NCI-H1436 (cell line): ENCODE data around the gene CNIH2.
"Not testable (repeated sequence)": the region's sequence is repeated elsewhere in the genome, so short reads cannot be mapped to it uniquely, and the experiment has no call there.

Experiments
- DNase-seq: peaks from one replicate; lab custom pipeline; 2025; lab: John Stamatoyannopoulos, UW

Gene CNIH2

DNA sequence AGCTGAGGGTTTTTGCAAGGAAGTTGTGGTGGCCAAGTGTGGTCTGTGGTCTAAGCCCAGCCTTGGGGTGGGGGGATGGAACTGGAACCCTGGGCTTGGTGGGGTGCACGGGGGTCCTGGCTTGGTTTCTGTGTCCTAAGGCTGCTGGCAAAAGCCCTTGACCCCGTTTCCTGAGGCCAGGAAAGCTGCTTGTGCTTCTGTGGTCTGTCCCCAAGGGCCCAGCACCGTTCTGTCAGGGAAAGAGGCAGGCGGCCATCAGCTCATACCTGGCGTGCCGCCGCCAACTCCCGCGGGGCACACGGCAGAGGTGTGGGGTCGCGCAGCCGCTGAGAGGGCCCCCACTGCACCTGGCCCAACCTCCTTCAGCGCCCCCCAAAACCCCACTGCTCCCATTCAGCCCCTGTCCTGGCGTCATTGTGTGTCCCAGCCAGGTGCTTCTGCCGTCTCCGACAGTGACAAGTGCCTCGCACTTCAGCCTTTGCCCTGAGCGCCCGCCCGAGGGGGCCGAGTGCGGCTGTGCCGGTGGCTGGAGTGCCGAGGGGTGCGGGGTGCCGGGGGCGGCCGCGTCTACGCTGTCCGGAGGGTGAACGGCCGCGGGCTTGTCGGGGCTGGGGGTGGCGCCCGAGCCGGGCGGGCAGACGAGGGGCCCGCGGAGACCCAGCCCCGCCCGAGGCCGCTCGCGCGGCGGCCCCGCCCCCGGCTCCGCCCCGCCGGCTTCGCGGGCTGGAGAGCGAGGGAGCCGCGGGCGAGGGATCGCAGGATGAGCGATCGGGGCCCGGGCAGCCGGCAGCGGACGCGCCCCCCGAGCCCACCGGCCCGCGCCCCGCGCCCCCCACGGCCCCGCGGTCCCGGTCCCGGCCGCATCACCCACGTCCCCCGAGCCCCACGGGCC, at the start of gene CNIH2:
CNIH2 (plus strand) TSS at position 705 of the 892 bp plus-strand sequence. CDS start 282 bp downstream, outside the sequence.
- DNase-seq = peak; percentile 37

DNA sequence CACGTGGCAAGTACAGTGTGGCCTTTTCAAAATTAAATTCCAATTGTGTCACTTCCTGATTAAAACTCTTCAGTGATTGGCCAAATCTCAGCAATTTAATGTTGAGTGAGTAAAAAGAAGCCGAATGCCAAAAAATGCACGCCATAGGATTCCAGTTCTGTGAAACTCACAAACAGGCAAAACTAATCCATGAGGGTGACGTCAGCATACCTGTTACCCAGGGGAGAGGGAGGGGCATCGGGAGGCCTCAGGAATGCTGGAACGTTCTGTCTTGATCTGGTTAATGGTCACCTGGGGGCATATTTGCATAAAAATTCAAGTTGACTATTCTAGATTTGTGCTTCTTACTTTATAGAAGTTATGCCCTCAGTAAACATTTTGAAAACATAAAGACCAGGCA, 49.5 kb upstream of the CNIH2 start:
- no peak for DNase-seq

DNA sequence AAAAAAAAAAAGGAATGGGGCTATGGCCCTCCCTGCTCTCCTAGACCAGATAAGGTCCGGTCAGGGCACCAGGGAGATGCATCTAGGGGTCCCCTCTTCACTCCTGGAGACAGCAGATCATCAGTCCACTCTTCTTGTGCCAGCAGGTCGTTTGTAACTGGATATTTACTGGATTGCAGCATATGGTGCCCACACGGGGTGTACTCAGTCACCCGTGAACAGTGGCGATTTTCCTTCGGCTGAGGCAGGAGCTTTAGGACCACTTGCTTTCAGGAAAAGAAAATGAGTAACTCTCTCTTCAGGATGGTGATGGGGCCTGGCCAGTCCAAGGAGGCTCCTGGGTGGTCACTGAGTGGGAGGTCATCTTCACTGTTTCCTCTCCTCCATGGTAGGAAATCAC, 47.8 kb upstream of the CNIH2 start:
- DNase-seq = no peak

DNA sequence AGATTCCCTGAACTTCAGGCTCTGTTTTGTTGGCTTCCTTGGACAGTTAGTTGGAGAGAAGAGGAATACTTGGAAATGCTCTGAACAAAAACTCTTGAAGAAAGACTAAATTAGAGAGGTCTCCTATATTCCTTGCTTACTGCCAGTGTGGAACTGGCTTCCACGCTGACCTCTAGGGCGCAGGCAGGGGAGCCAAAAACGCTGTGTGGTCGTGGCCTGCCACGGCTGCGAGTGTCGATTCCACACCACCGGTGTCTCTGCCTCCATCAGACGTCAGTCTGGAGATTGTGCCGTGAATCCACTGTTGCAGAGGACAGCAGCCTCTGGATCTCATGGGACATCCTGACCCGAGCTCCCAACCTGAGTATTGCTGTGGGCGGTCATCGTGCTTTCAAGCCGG, 47.0 kb upstream of the CNIH2 start:
- no peak for DNase-seq

DNA sequence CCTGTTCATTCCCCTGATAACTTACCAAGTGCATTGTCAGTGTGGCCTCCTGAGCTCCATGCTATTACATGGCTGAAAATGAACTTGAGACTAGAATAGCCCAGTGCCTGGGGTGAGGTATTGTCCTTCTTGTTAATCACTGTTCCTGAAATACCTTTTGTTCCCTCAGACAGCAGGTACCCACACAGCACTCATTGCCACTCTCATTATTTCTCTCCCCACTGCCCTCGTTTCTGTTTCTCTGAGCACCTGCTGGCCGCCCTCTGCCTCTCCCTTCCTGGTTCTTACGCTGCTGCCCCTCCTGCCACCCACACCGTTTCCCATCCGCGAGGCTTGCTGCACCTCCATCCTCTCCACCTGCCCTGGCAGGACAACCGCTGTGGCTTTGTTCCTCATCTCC, 46.4 kb upstream of the CNIH2 start:
- no peak for DNase-seq

DNA sequence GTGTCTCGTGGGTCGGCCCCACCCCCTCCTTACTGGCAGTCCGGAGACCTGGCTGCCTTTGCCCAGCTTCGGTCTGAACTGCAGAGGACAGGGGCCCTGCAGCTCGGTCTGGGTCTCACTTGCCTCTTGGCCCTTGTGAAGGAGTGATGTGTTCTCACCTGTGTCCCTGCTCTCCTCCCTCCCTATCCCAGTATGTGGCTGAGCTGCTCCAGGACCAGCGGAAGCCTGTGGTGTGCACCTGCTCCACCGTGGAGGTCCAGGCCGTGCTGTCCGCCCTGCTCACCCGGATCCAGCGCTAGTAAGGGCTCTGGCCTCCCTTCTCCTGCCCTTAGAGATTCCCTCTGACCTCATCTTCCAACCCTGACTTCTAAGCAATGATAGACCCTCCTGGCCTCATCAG, 45.2 kb upstream of the CNIH2 start:
- no peak for DNase-seq

DNA sequence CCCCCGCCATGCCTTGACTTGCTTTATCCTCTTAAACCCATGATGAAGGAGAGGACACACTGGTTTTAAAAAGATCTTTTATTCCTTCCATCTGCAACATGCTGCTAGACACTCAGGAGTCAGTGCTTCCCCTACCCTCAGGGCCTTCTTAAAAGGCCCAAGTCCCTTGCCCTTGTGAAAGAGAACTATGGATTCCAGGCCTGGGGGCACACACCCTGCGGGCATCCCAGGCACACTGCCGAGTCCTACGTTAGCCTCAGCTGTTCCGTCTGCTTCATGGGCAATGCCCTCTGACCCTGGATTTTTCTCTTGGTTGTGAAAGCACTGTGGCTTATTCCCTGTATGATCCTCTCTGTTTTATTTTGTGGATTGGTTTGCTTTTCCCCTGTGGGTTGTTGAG, 44.7 kb upstream of the CNIH2 start:
- DNase-seq = no peak

DNA sequence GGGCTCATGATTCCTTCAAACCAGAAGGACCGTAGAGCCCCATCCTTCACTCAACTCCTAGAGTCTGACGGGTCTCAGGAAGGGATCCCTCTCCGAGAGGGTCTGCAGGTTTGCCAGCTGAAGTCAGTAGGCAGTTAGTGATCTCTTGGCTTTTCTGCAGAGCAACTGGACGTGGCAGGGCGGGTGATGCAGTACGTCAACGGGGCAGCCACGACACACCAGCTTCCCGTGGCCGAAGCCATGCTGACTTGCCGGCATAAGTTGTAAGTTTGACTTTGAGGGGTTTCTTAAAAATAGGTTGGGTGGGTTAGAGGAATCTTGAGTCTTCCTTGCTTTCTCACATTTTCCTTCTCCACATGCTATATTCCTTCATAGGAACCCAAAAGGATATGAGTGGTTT, 42.8 kb upstream of the CNIH2 start:
- no peak for DNase-seq

DNA sequence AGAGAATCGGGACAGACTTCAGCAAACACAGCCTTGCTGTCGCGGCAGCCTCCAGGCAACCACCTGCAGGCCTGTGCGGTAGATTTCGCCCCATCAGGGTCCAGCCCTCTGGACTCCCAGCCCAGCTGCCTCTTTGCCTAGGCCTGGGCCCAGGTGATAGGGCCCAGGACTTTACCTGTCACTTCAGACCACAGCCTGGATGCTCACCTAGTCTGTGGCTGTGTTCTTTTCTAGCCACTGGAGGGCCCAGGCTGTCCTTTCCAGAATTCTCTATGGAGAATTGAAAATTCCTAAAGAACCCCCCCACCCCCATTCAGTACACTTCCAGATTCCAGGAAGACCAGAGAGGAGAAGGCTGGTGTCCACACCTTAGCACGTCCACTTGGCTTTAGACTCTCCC, 40.1 kb upstream of the CNIH2 start:
- DNase-seq = no peak

DNA sequence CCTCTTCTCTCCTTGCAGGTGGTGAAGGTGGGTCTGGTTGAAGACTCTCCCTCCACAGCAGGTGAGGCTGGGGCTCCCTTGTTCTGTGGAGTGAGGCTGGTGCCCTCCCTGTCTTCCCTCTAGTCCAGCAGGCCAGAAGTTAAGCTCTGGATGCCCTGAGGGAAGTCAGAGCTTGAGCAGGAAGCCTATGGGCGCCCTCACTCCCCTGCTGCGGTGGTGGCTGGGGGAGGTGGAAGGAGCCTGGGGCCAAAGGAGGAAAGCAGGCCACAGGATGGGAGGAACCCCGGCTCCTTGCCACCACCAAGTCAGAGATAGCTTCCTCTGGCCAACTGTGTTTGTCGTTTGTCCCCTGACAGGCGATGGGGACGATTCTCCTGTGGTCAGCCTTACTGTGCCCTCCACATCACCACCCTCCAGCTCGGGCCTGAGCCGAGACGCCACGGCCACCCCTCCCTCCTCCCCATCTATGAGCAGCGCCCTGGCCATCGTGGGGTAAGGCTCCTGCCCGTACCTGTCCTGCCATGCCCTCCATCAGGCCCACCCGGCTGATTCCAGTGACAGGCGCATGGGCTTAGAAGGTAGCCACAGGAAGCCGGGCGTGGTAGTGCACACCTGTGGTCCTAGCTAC, 39.1 kb upstream of the CNIH2 start:
- no peak for DNase-seq

DNA sequence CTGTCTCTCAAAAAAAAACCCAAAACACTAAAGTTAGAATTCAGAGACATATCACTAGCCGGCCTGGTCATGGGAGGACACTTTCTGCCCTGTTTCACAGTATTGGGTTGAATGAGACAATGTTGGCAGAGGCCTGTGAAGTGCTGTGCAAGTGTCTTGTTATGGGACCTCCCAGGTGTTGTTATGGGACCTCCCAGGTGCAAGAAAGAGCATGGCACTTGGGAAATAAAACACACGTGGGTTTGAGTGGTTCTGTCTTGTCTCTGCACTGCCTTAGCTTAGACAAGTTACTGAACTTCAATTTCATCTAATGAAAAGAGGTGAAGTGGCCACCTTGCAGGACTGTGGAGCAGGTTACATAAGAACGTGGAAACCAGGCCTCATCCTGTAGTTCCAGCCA, 38.5 kb upstream of the CNIH2 start:
- DNase-seq = no peak

DNA sequence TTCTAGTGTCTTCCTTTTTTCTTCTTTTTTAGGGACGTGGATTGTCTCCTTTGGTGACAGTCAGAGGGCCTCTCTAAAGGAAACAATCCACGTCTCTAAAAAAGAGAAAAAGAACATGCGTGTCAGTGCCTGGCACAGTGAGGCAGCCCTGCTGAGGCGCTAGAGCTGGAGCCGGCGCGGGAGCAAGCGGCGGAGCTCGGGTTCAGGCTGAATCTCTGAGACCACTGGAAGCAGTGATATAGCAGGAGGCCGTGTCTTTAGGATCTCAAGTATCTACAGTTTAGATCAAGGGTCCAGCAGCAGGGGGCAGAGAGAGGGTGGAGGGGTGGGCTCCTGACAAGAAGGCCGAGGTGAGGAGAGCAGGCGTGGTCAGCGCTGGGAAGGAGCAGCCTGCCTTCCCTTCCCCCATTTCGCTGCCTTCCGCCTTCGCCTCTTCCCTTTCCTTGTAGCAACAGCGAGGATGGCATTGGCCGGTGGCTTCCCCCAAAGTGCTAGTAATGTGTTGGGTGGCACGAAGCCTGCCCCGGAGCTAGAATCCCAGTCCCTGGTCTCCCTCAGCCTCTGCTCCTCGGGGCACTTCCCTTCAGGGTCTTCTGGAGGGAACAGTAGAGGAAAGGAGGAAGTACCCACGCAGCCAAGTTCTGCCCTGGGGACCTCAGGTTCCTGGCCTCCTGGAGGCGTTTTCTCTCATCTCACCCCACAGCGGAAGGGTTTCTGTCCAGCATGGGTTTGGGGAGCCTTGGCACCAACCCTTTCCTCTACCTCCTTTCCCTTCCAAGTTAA, 37.8 kb upstream of the CNIH2 start:
- no peak for DNase-seq

DNA sequence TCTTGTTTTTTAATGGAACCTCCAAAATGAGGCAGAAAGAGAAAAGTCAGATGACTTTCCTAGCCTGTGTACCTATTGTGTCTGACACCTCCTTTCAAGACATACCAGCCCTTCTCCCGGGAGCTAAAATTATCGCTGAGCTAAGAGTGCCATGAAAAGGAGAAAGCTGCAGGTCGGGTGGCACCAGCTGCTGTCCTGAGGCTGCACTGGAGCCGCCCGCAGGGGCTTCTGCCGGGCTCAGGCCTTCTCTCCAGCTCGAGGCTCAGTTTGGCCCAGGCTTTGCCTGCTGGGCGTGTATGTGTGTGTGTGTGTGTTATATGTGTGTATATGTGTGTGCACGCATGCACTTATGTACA, 37.2 kb upstream of the CNIH2 start:
- no peak for DNase-seq

DNA sequence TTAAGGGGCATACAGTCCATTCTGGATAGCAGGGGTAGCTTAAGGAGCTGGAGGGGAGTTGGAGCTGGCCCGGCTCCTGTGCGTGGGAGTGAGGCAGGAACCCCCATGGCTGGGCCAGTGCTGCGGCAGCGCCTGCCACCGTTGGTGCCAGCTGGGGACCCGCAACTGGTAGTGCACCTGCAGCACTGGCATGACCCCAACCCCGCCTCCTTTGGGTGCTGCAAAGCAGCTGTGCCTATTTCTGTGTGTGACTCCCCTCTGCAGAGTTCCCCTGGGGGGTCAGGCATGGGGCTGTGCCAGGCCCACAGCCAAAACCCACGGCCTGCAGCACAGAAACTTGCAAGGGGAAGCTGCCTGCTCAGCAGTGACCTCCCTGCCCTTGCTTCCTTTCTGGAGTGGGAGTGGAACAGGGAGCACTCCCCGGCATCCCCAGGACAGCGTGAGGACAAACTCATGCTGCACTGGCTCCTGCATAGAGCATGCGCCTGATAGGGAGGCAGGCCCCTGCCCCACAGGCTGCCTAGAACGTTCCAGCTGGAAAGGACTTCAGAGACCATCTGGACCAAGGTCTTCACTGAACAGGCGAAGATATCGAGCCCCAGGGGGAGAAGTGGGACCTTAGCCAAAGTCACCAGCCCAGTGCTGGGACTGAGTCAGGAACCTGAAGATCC, 35.7 kb upstream of the CNIH2 start:
- DNase-seq = no peak

DNA sequence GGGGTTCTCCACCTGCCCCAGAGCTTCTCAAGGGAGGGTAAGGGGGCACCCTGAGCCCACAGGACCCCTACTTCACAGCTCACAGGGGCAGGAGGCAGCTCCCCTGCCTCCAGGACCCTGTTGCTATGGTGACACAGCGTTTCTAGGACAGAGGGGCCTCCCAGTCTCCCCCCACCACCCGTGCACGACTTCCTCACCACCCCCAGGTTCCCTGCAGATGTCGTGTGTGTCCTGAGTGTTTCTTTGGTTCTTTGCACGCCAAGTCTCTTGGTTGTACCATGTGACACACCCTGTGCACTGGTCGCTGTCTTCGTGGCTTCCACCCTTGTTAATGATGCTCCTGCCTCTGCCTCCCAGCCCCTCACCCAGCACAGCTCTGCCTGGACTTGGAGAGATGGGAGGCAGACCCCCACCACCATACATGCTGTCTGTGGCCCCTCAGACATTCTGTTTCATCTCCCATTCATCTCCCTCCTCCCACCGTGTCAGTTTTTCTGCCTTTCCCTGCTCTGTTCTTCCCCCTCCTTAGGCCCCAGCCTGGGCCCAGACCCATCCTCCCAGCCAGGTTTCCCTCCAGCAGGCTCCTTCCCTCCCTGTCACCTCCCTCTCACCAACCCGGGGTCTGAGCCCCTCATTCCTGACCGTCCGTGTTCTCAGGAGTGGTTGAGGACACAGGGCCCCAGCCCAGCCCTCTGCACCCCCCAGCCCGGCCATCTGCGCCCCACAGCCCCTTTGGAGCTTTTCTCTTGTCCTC, 34.0 kb upstream of the CNIH2 start:
- DNase-seq = no peak

DNA sequence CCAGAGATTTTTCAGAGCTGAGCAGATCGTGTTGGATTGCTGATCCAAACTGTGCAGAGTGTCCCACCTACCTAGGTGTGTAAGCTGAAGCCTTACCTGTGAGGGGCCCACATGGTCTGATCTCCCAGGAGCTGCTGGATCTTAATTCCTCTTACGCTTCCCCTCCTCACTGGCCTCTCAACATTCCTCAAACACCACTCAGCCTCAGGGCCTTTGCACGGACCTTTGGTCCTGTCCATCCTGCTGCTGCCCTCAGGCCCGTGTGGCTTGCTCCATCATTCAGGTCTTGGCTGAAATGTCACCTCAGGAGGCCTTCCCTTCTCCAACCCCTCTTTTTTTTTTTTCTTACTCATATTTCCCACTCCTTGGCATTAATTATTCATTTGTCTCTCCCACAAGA, 30.7 kb upstream of the CNIH2 start:
- no peak for DNase-seq

DNA sequence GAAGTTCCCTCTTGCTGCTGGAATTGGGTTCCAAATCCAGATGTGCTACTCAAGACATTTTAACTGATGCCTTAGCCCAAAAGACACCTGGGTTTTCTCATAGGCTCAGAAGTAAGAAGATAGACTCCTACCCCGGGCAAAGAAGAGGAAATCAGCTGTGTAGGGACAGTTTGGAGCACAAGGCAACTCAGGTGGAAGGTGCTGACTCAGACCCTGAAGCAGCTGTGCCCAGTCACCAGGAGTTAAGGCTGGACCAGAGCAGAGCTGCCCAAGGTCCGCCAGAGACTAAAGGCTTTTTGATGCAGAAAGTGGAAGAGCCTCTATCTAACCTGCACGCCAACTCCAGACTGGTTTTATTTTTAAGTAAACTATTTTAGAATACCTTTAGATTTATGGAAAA, 30.2 kb upstream of the CNIH2 start:
- no peak for DNase-seq

DNA sequence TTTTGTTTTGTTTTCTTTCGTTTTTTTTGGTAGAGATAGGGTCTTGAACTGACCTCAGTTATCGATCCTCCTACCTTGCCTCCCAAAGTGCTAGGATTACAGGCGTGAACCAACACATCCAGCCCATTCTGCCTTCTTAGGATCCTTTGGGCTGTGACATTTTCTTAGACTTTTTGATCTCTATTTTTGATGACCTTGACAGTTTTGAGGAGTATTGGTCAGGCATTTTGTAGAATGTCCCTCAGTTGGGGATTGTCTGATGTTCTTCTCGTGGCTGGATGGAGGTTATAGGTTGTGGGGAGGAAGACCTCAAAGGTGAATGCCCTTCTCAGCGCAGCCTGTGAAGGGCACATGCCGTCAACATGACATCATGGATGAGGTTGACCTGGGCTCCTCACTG, 29.1 kb upstream of the CNIH2 start:
- no peak for DNase-seq

DNA sequence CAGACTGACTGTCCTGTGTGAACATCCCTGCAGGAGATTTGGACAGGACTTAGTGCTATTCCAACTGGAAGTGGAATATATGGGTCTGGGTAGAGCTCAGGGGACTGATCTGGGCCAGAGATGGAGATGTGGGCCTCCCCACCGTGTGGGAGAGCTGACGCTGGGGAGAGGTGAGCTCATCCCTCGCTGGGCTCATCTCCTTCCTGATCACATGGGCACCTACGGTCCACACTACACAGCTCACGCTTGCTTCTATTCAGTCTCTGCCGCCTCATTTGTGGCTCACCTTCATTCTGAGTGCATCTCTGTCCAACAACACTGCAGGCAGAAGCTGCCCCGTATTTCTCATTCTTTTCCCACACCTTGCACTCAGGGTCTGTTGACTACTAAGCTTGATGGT, 26.2 kb upstream of the CNIH2 start:
- DNase-seq = no peak

DNA sequence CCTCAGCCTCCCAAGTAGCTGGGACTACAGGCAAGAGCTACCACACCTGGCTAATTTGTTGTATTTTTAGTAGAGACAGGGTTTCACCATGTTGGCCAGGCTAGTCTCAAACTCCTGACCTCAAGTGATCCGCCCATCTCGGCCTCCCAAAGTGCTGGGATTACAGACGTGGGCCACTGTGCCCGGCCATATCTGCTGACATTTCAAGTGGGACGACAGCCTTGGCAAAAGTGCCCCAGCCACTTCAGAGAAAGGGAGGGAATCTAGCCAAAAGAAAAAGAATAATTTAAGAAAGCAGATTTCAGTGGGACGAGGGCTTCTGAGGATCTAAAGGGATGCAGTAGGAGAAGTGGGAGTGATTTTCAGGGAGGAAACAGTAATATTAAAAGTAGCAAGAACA, 24.9 kb upstream of the CNIH2 start:
- DNase-seq = not testable (repeated sequence)

DNA sequence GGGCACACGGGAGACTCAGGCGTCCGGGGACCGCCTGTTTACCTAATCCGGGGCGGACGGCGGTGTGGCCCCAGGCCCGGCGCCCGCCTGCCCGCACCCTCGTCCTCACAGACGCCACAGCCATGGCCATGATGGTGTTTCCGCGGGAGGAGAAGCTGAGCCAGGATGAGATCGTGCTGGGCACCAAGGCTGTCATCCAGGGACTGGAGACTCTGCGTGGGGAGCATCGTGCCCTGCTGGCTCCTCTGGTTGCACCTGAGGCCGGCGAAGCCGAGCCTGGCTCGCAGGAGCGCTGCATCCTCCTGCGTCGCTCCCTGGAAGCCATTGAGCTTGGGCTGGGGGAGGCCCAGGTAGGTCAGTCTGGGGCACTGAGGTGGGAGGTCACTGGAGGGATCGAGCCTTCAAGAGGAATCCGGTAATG, 19.5 kb upstream of the CNIH2 start:
- DNase-seq = no peak

DNA sequence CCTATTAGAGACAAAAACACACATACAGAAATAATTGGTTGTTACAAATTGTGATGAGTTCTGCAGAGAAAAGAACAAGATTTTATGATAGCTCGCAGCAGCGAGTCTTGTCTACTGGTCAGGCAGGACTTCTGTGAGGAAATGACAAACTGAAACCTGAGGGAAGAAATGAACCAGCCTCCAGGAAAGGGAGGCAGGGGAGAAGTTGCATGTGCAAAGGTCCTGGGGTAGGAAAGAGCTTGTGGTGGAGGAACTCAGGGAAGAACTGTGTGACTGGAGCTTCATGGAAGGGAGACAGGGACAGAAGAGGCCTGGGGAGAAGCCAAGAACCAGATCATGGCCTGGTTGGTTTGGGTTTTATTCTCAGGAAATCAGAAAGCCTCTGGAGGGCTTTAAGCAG, 18.8 kb upstream of the CNIH2 start:
- no peak for DNase-seq
